Neuronal stem cell (in vitro differentiated cells): ENCODE data around the gene KCTD6.

ENCODE experiments used
- DNase-seq: peaks from one replicate; pipeline ENCODE4 v3.0.0-alpha.2; 2013; ENCODE audit warnings: low spot score
- H2AFZ ChIP-seq: one replicate; pipeline ENCODE4 v1.6.1; 2013; ENCODE audit warnings: mild to moderate bottlenecking, low read length, inconsistent platforms
- H2AK5ac ChIP-seq: 2 replicates; pipeline ENCODE4 v1.6.1; 2013; ENCODE audit warnings: low read depth, mild to moderate bottlenecking, inconsistent platforms, low read length, moderate library complexity, mixed read lengths
- H2BK120ac ChIP-seq: 2 replicates; pipeline ENCODE4 v1.6.1; 2013; ENCODE audit warnings: low read depth, mild to moderate bottlenecking, inconsistent platforms, low read length, moderate library complexity, mixed read lengths
- H2BK12ac ChIP-seq: one replicate; pipeline ENCODE4 v1.6.1; 2013; ENCODE audit warnings: low read length, inconsistent platforms
- H2BK15ac ChIP-seq: 2 replicates; pipeline ENCODE4 v1.6.1; 2013; ENCODE audit warnings: mild to moderate bottlenecking, low read length, inconsistent platforms, mixed read lengths
- H2BK5ac ChIP-seq: one replicate; pipeline ENCODE4 v1.6.1; 2013; ENCODE audit warnings: inconsistent platforms, mild to moderate bottlenecking, low read length, moderate library complexity
- H3K14ac ChIP-seq: one replicate; pipeline ENCODE4 v1.6.1; 2013; ENCODE audit warnings: low read length, inconsistent platforms
- H3K18ac ChIP-seq: 2 replicates; pipeline ENCODE4 v1.6.1; 2013; ENCODE audit warnings: low read length, inconsistent platforms
- H3K23ac ChIP-seq: 2 replicates; pipeline ENCODE4 v1.6.1; 2013; ENCODE audit warnings: low read depth, mild to moderate bottlenecking, mixed read lengths, low read length, inconsistent platforms; ENCODE audit not compliant: poor library complexity
- H3K27ac ChIP-seq: replicated peaks from 3 replicates; pipeline ENCODE4 v1.5.1; 2013; ENCODE audit warnings: low read length, inconsistent platforms
- H3K27me3 ChIP-seq, 3 experiments: 2 replicates each; pipeline ENCODE4 v1.6.1; 2013; ENCODE audit warnings: low read length in 3 of 3, mild to moderate bottlenecking in 2 of 3, inconsistent platforms in 1 of 3, low read depth in 1 of 3, mixed read lengths in 1 of 3, moderate library complexity in 1 of 3; ENCODE audit not compliant: control insufficient read depth in 3 of 3, insufficient read depth in 3 of 3
- H3K36me3 ChIP-seq, 2 donors: replicated peaks in 1 of 2; 2 replicates each; pipeline ENCODE4 v1.6.1; 2013; ENCODE audit warnings: low read length in 2 of 2; ENCODE audit not compliant: control insufficient read depth in 2 of 2, insufficient read depth in 2 of 2
- H3K4ac ChIP-seq: 2 replicates; pipeline ENCODE4 v1.6.1; 2013; ENCODE audit warnings: inconsistent platforms, mild to moderate bottlenecking, low read length, moderate library complexity
- H3K4me1 ChIP-seq, 2 donors: 1 replicate in 1 of 2; 2 replicates in 1 of 2; pipeline ENCODE4 v1.6.1; 2013; ENCODE audit warnings: low read length in 2 of 2, low read depth in 1 of 2; ENCODE audit not compliant: control insufficient read depth in 2 of 2, insufficient read depth in 1 of 2
- H3K4me2 ChIP-seq: one replicate; pipeline ENCODE4 v1.6.1; 2013; ENCODE audit warnings: mild to moderate bottlenecking, low read length, inconsistent platforms; ENCODE audit not compliant: insufficient read depth, poor library complexity, severe bottlenecking
- H3K4me3 ChIP-seq, 2 donors: 2 replicates each; pipeline ENCODE4 v1.5.1; 2013; ENCODE audit warnings: low read length in 2 of 2, mild to moderate bottlenecking in 2 of 2, inconsistent platforms in 1 of 2, moderate library complexity in 1 of 2
- H3K79me1 ChIP-seq: one replicate; pipeline ENCODE4 v1.6.1; 2013; ENCODE audit warnings: low read depth, mild to moderate bottlenecking, inconsistent platforms, low read length, moderate library complexity
- H3K9ac ChIP-seq: one replicate; pipeline ENCODE4 v1.6.1; 2013; ENCODE audit warnings: mild to moderate bottlenecking, low read depth, low read length, inconsistent platforms; ENCODE audit not compliant: poor library complexity
- H3K9me3 ChIP-seq, 2 donors: replicated peaks in 1 of 2; 2 replicates each; pipeline versions ENCODE3 to v1.6.1; 2013; ENCODE audit warnings: low read length in 2 of 2, mild to moderate bottlenecking in 2 of 2, inconsistent platforms in 1 of 2, low read depth in 1 of 2, mixed read lengths in 1 of 2, moderate library complexity in 1 of 2; ENCODE audit not compliant: control insufficient read depth in 2 of 2, insufficient read depth in 1 of 2
- H4K8ac ChIP-seq: one replicate; pipeline ENCODE4 v1.6.1; 2013; ENCODE audit warnings: low read depth, mild to moderate bottlenecking, inconsistent platforms, low read length, moderate library complexity
- H4K91ac ChIP-seq: one replicate; pipeline ENCODE4 v1.6.1; 2013; ENCODE audit warnings: low read length, low read depth, mild to moderate bottlenecking, inconsistent platforms; ENCODE audit not compliant: poor library complexity
- WGBS, 2 donors: extraction: QIAGEN DNeasy Blood & Tissue Kit; methylation state at CpG; one replicate each; pipeline ENCODE4 v1.1.7; 2013; ENCODE audit warnings: missing lambda C conversion rate in 2 of 2, mixed read lengths in 1 of 2; ENCODE audit not compliant: insufficient read length in 2 of 2, insufficient replicate concordance in 1 of 2; ENCODE audit errors: extremely low coverage in 2 of 2; 5-methylcytosine and 5-hydroxymethylcytosine counted together

KCTD6 gene

DNA sequence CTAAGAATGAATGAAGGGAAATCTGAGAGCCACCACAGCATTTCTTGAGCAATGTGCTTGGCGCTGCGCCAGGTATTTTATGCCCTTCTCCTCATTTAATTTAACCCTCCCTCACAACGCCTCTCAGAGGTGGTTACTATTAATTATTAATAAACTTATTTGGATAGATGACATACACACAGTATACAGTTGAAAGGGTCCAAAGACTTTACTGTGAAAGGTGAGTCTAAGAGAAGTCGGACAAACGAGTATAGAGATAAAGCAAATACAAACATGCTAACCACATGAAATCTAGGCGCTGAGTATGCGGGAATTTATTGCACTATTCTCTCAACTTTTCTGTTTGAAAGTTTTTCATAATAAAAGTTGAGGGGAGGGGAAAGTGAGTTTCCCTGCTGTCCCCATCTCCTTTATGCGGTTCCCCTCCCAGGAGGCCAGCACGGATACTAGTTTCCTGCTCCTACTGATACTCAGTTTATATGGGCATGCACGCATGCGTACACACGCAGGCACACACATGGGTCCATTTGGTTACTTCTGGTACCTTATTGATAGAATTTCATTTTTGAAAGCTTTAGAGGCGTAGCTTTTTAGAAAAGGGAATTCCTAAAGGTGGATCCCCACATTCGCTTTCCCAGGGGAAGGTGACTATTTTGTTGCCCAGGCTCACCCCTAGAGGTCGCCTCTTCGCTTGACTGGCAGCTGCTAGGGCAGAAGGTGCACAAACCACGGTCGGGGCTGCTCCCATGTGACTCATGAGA, 28.5 kb upstream of the KCTD6 start:
- Histone ChIP-seq H2BK5ac (no peak overlapping the region), H3K27ac (no peak overlapping the region), H3K23ac (no peak overlapping the region), H3K4me2 (no peak overlapping the region), H3K18ac (no peak overlapping the region), H3K9me3 (no peaks in the 10 kb centered on the region), H3K4me3 (no peak overlapping the region), H2BK120ac (no peak overlapping the region), H3K4ac (no peak overlapping the region), H3K9ac (no peak overlapping the region), H2AK5ac (no peak overlapping the region), H3K36me3 (no peaks in the 10 kb centered on the region), H2AFZ (peak overlapping the region; percentile 84), H4K8ac (no peak overlapping the region), H3K27me3 (no peaks in the 10 kb centered on the region), H3K4me1 (peaks cover 0 to 3% of the 10 kb centered on the region in 2 donors), H3K14ac (no peak overlapping the region), H2BK12ac (no peak overlapping the region), H2BK15ac (no peak overlapping the region), H4K91ac (no peak overlapping the region), H3K79me1 (no peaks in the 10 kb centered on the region)
- no CpG with 5 or more reads among the region's 18 CpGs for WGBS, 2 donors
- peak; percentile 35 for DNase-seq

- no CpG with 5 or more reads among the region's 5 CpGs for WGBS, 2 donors
- no peaks in the 10 kb centered on the region for H3K27me3 ChIP-seq
Observed at GRCh38 chr3:58463942-58464271, 28.0 kb upstream of the KCTD6 start.

DNA sequence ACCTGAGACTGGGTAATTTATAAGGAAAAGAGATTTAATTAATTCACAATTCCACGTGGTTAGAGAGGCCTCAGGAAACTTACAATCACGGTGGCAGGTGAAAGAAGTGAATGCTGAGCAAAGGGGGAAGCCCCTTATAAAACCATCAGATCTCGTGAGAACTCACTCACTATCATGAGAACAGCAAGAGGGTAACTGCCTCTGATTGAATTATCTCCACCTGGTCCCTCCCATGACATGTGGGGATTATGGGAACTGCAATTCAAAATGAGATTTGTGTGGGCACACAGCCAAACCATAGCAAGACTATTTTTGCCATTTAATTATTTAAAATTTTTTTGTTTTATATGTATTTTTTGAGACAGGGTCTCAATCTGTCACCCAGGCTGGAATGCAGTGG, 27.0 kb upstream of the KCTD6 start:
- H3K4me3 ChIP-seq: no peak overlapping the region
- H2AFZ ChIP-seq: no peak overlapping the region
- no peak overlapping the region for H2BK12ac ChIP-seq
- H3K23ac ChIP-seq: no peak overlapping the region
- no peak overlapping the region for H2BK5ac ChIP-seq
- H3K4me1 ChIP-seq: peaks cover 0 to 3% of the 10 kb centered on the region in 2 donors
- no peak overlapping the region for H3K4me2 ChIP-seq
- H3K27ac ChIP-seq: no peak overlapping the region
- no peak overlapping the region for H3K9ac ChIP-seq
- DNase-seq: no peak
- H2BK120ac ChIP-seq: no peak overlapping the region
- H3K14ac ChIP-seq: no peak overlapping the region
- no peaks in the 10 kb centered on the region for H3K79me1 ChIP-seq
- H3K27me3 ChIP-seq: no peaks in the 10 kb centered on the region
- H4K91ac ChIP-seq: no peak overlapping the region
- WGBS, 2 donors: no CpG with 5 or more reads among the region's 3 CpGs
- H3K18ac ChIP-seq: no peak overlapping the region
- H3K9me3 ChIP-seq: no peaks in the 10 kb centered on the region
- H3K36me3 ChIP-seq: no peaks in the 10 kb centered on the region
- H2BK15ac ChIP-seq: no peak overlapping the region
- H4K8ac ChIP-seq: no peak overlapping the region
- no peak overlapping the region for H2AK5ac ChIP-seq
- no peak overlapping the region for H3K4ac ChIP-seq

More at GRCh38 chr3:58463942-58464271, 28.0 kb upstream of the KCTD6 start:
- Histone ChIP-seq H4K8ac (no peak overlapping the region), H3K4me2 (no peak overlapping the region), H3K18ac (peak overlapping the region; percentile 16), H3K36me3 (no peaks in the 10 kb centered on the region), H3K9me3 (no peaks in the 10 kb centered on the region), H3K4me3 (no peak overlapping the region), H2BK120ac (no peak overlapping the region), H2BK15ac (no peak overlapping the region), H3K4me1 (peaks cover 0 to 3% of the 10 kb centered on the region in 2 donors), H3K9ac (no peak overlapping the region), H3K14ac (no peak overlapping the region), H2AK5ac (no peak overlapping the region), H3K23ac (no peak overlapping the region), H2BK12ac (no peak overlapping the region), H2BK5ac (no peak overlapping the region), H3K27ac (no peak overlapping the region), H3K4ac (no peak overlapping the region), H3K79me1 (no peaks in the 10 kb centered on the region), H2AFZ (peak overlapping the region; percentile 83), H4K91ac (no peak overlapping the region)
- no peak for DNase-seq

DNA sequence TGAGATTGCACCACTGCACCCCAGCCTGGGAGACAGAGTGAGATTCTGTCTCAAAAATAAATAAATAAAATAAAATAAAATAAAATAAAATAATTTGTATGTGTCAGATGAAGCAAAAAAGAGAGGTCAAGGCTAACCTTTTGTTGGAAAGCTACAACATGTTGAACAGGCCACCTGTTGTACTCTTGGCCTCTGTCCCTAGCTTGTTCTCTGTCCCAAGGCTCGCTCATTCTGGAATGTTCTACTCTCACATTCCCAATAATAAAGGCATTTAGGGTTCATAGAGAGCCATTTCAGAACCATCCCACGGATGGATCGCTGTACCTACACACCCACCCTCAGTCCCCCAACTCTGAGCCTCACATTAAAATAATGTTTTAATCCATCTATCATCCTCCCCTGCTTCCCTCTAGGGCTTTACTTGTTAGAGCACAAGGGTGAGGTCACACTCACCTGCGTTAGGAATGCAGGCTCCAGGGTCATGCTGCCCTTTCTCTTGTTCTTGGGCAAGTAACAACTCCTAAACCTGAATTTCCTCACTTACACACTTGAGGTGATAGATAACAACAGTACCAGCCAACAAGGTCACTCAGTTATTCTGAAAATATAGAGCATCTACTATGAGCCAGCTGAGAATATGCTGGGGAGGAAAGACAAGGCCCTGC, 24.9 kb upstream of the KCTD6 start:
- H3K36me3 ChIP-seq: no peaks in the 10 kb centered on the region
- H3K4me3 ChIP-seq: no peak overlapping the region
- no peak overlapping the region for H4K91ac ChIP-seq
- no peak overlapping the region for H3K27ac ChIP-seq
- H4K8ac ChIP-seq: no peak overlapping the region
- H2AK5ac ChIP-seq: no peak overlapping the region
- DNase-seq: no peak
- no peaks in the 10 kb centered on the region for H3K79me1 ChIP-seq
- H3K4me2 ChIP-seq: no peak overlapping the region
- H2BK120ac ChIP-seq: no peak overlapping the region
- H3K27me3 ChIP-seq: no peaks in the 10 kb centered on the region
- H2AFZ ChIP-seq: no peak overlapping the region
- no peak overlapping the region for H2BK5ac ChIP-seq
- no peaks in the 10 kb centered on the region for H3K9me3 ChIP-seq
- no peak overlapping the region for H3K18ac ChIP-seq
- no peak overlapping the region for H3K23ac ChIP-seq
- no peak overlapping the region for H2BK15ac ChIP-seq
- H3K4ac ChIP-seq: no peak overlapping the region
- H3K14ac ChIP-seq: no peak overlapping the region
- peaks cover 16 to 20% of the 10 kb centered on the region in 2 donors for H3K4me1 ChIP-seq
- WGBS, 2 donors: no CpG with 5 or more reads among the region's 4 CpGs
- H2BK12ac ChIP-seq: no peak overlapping the region
- H3K9ac ChIP-seq: no peak overlapping the region
